H1 (cell line): ENCODE data around the gene RAD23B. TPM values are rescaled to one million over a fixed set of nuclear protein-coding genes. Genes with fewer than 3 reads are reported as not detected.

ENCODE experiments used
- CTCF ChIA-PET: fragments of 300-600 bp; sonication (Branson Sonifier 250); formaldehyde crosslinking; loops from one replicate; lab custom pipeline; 2021; ENCODE audit not compliant: partially characterized antibody; lab: Charles Lee
- POLR2A ChIA-PET: fragments of 300-600 bp; sonication (Branson Sonifier 250); formaldehyde crosslinking; loops from one replicate; lab custom pipeline; 2021; ENCODE audit warnings: inconsistent platforms; ENCODE audit not compliant: partially characterized antibody; lab: Charles Lee
- DNase-seq, 2 experiments: peaks; one replicate each; pipeline versions ENCODE4 v3.0.0 to v3.0.0-alpha.2; 2010 to 2022; ENCODE audit warnings: low spot score in 2 of 2, low read depth in 1 of 2, mixed read lengths in 1 of 2
- FAIRE-seq: peaks from 2 replicates; lab custom pipeline; 2011; peaks lifted over from hg19 to GRCh38; lab: Jason Lieb, UNC
- H2AFZ ChIP-seq: 2 replicates; pipeline ENCODE4 v1.8.1; 2012; ENCODE audit warnings: low read length, inconsistent platforms
- H2AK5ac ChIP-seq: 2 replicates; pipeline ENCODE4 v1.6.1; 2013; ENCODE audit warnings: low read depth, low read length
- H2BK120ac ChIP-seq: replicated peaks from 2 replicates; pipeline ENCODE3; 2013; ENCODE audit warnings: low read depth, low read length, inconsistent platforms
- H2BK12ac ChIP-seq: 2 replicates; pipeline ENCODE4 v1.6.1; 2013; ENCODE audit warnings: low read depth, low read length
- H2BK15ac ChIP-seq: 2 replicates; pipeline ENCODE4 v1.6.1; 2013; ENCODE audit warnings: low read length
- H2BK20ac ChIP-seq: 2 replicates; pipeline ENCODE4 v1.6.1; 2013; ENCODE audit warnings: low read length
- H2BK5ac ChIP-seq: 2 replicates; pipeline ENCODE4 v1.6.1; 2013; ENCODE audit warnings: low read depth, low read length
- H3K14ac ChIP-seq: 2 replicates; pipeline ENCODE4 v1.6.1; 2013; ENCODE audit warnings: inconsistent platforms; ENCODE audit not compliant: insufficient read length
- H3K18ac ChIP-seq: 2 replicates; pipeline ENCODE4 v1.6.1; 2013; ENCODE audit warnings: low read length; ENCODE audit errors: extremely low read depth
- H3K23ac ChIP-seq: 2 replicates; pipeline ENCODE4 v1.6.1; 2013; ENCODE audit warnings: inconsistent platforms; ENCODE audit not compliant: insufficient read length
- H3K23me2 ChIP-seq: 2 replicates; pipeline ENCODE4 v1.6.1; 2013; ENCODE audit warnings: low read depth, low read length
- H3K27ac ChIP-seq: 2 replicates; pipeline ENCODE4 v1.6.1; 2011; ENCODE audit warnings: low read depth, low read length, inconsistent platforms
- H3K27me3 ChIP-seq, 4 experiments: replicated peaks in 1 of 4; 1 replicate in 1 of 4; 2 replicates in 3 of 4; pipeline versions ENCODE4 v1.6.1 to v1.8.1; 2011 to 2013; ENCODE audit warnings: low read length in 3 of 4, mild to moderate bottlenecking in 3 of 4, inconsistent platforms in 2 of 4, mixed read lengths in 2 of 4, moderate library complexity in 1 of 4; ENCODE audit not compliant: control insufficient read depth in 3 of 4, insufficient read depth in 3 of 4; ENCODE audit errors: extremely low read depth in 1 of 4
- H3K36me3 ChIP-seq, 4 experiments: 2 replicates each; pipeline versions ENCODE4 v1.6.1 to v1.8.1; 2011 to 2013; ENCODE audit warnings: mild to moderate bottlenecking in 4 of 4, low read length in 3 of 4, moderate library complexity in 2 of 4, control low read depth in 1 of 4, inconsistent platforms in 1 of 4; ENCODE audit not compliant: insufficient read depth in 4 of 4, control insufficient read depth in 2 of 4
- H3K4ac ChIP-seq: replicated peaks from 2 replicates; pipeline ENCODE3; 2013; ENCODE audit warnings: low read length, low read depth, mixed read lengths, inconsistent platforms; ENCODE audit not compliant: insufficient read length
- H3K4me1 ChIP-seq, 4 experiments: replicated peaks in 1 of 4; 1 replicate in 1 of 4; 2 replicates in 3 of 4; pipeline versions ENCODE4 v1.6.1 to v1.8.1; 2011 to 2013; ENCODE audit warnings: low read length in 3 of 4, inconsistent platforms in 2 of 4, mixed read lengths in 1 of 4; ENCODE audit not compliant: insufficient read depth in 4 of 4, control insufficient read depth in 3 of 4
- H3K4me2 ChIP-seq, 2 experiments: 2 replicates each; pipeline versions ENCODE4 v1.6.1 to v1.8.1; 2011 to 2013; ENCODE audit warnings: low read depth in 2 of 2, low read length in 2 of 2, control low read depth in 1 of 2, inconsistent platforms in 1 of 2, mild to moderate bottlenecking in 1 of 2; ENCODE audit not compliant: insufficient read depth in 1 of 2
- H3K4me3 ChIP-seq, 4 experiments: fragments of 200-600, 300-600 bp in 1 of 4; sonication (generic), shearing (Covaris generic), sonication (Bioruptor Twin) in 1 of 4; 2 replicates each; pipeline versions ENCODE4 v1.5.1 to v1.8.1; 2011 to 2016; ENCODE audit warnings: low read length in 4 of 4, low read depth in 3 of 4, control low read depth in 2 of 4, inconsistent platforms in 2 of 4, mild to moderate bottlenecking in 2 of 4, mixed read lengths in 1 of 4, moderate library complexity in 1 of 4; ENCODE audit not compliant: insufficient read depth in 2 of 4; ENCODE audit errors: extremely low read depth in 1 of 4
- H3K56ac ChIP-seq: replicated peaks from 2 replicates; pipeline ENCODE3; 2013; ENCODE audit warnings: low read depth, mild to moderate bottlenecking, mixed read lengths, low read length, inconsistent platforms; ENCODE audit not compliant: insufficient read length
- H3K79me1 ChIP-seq: 2 replicates; pipeline ENCODE4 v1.6.1; 2013; ENCODE audit warnings: low read depth, low read length, control low read depth
- H3K79me2 ChIP-seq, 2 experiments: 2 replicates each; pipeline versions ENCODE4 v1.6.1 to v1.8.1; 2012 to 2013; ENCODE audit warnings: low read length in 2 of 2, mild to moderate bottlenecking in 2 of 2, inconsistent platforms in 1 of 2; ENCODE audit not compliant: insufficient read depth in 2 of 2, control insufficient read depth in 1 of 2
- H3K9ac ChIP-seq, 4 experiments: replicated peaks in 1 of 4; 1 replicate in 1 of 4; 2 replicates in 3 of 4; pipeline versions ENCODE4 v1.6.1 to v1.8.1; 2011 to 2013; ENCODE audit warnings: low read depth in 3 of 4, low read length in 3 of 4, control low read depth in 2 of 4, mild to moderate bottlenecking in 2 of 4, moderate library complexity in 2 of 4, inconsistent platforms in 1 of 4; ENCODE audit errors: extremely low read depth in 1 of 4
- H3K9me3 ChIP-seq, 2 experiments: 2 replicates each; pipeline versions ENCODE4 v1.6.1 to v1.8.1; 2012 to 2013; ENCODE audit warnings: mild to moderate bottlenecking in 2 of 2, moderate library complexity in 2 of 2, control low read depth in 1 of 2, inconsistent platforms in 1 of 2, low read depth in 1 of 2, low read length in 1 of 2, mixed read lengths in 1 of 2; ENCODE audit not compliant: insufficient read depth in 2 of 2
- H4K20me1 ChIP-seq, 2 experiments: replicated peaks in 1 of 2; 2 replicates each; pipeline versions ENCODE3 to v1.8.1; 2011 to 2013; ENCODE audit warnings: inconsistent platforms in 2 of 2, low read length in 2 of 2, mild to moderate bottlenecking in 1 of 2; ENCODE audit not compliant: insufficient read depth in 2 of 2, control insufficient read depth in 1 of 2
- H4K5ac ChIP-seq: 2 replicates; pipeline ENCODE4 v1.6.1; 2013; ENCODE audit warnings: low read length, low read depth, mixed read lengths, inconsistent platforms; ENCODE audit not compliant: insufficient read length
- H4K8ac ChIP-seq: 2 replicates; pipeline ENCODE4 v1.8.0; 2013; ENCODE audit warnings: mild to moderate bottlenecking, moderate library complexity, low read length, inconsistent platforms; ENCODE audit not compliant: insufficient read depth; ENCODE audit errors: extremely low read depth
- H4K91ac ChIP-seq: replicated peaks from 2 replicates; pipeline ENCODE3; 2013; ENCODE audit warnings: low read length, mixed read lengths, inconsistent platforms; ENCODE audit not compliant: insufficient read length
- BACH1 ChIP-seq: IDR thresholded peaks from 2 replicates; pipeline ENCODE4 v1.6.1; 2012; ENCODE audit warnings: low read length, improper control_type of control experiment
- RNF2 ChIP-seq: fragments of 200-900, 300-1000 bp; sonication (generic); IDR thresholded peaks from 2 replicates; pipeline ENCODE4 v1.7.1; 2016; ENCODE audit warnings: borderline replicate concordance, low read depth, mild to moderate bottlenecking, antibody characterized with exemption, low read length; ENCODE audit not compliant: poor library complexity, severe bottlenecking; ENCODE audit errors: missing control alignments
- SRF ChIP-seq: IDR thresholded peaks from 2 replicates; pipeline ENCODE4 v1.6.1; 2011; ENCODE audit warnings: mild to moderate bottlenecking, low read depth, low read length, moderate library complexity
- WGBS, 2 experiments: shearing (Covaris generic) in 1 of 2; methylation state at CpG; one replicate each; pipeline versions ENCODE4 v1.1.6 to v1.1.7; 2013 to 2015; ENCODE audit warnings: low lambda C conversion rate in 2 of 2, mixed read lengths in 2 of 2, inconsistent platforms in 1 of 2, low coverage in 1 of 2, missing lambda C conversion rate in 1 of 2; ENCODE audit not compliant: insufficient replicate concordance in 2 of 2, insufficient coverage in 1 of 2, insufficient read length in 1 of 2; ENCODE audit errors: extremely low coverage in 1 of 2, missing lambda C conversion rate in 1 of 2; 5-methylcytosine and 5-hydroxymethylcytosine counted together
- long read RNA-seq, 2 experiments: library from RNA in 1 of 2; library from capped mRNA in 1 of 2; stranded (forward); transcript quantifications; one replicate each; pipeline ENCODE4 v2.0.0, GENCODE V29; 2021; ENCODE audit warnings: inconsistent platforms in 1 of 2
- polyA minus RNA-seq, 3 experiments: library from RNA; depleted of rRNA, polyadenylated mRNA; stranded (reverse); fragments of >200 nt; gene quantifications; 1 replicate in 2 of 3; 2 replicates in 1 of 3; pipeline ENCODE4 v1.2.3, GENCODE V29; 2011
- polyA plus RNA-seq, 7 experiments: library from polyadenylated mRNA; depleted of rRNA in 3 of 7; stranded (reverse) in 5 of 7; unstranded in 2 of 7; fragments of >200 nt in 5 of 7; fragments of 200-250 nt in 2 of 7; gene quantifications; 1 replicate in 5 of 7; 2 replicates in 1 of 7; 4 replicates in 1 of 7; pipeline versions ENCODE4 v1.2.1 to v1.2.3, GENCODE V29; 2011 to 2013; ENCODE audit warnings: missing spikeins in 2 of 7, mixed read lengths in 2 of 7
- total RNA-seq: library from RNA; stranded (reverse); fragmentation: NEBNext Ultra II Directional; extraction: Animal tissue kit (Norgen Biotek cat#: 25700); gene quantifications from 2 replicates; pipeline ENCODE4 v1.2.1, GENCODE V29; 2021

RAD23B gene
- total RNA-seq (162 and 165 TPM in 2 replicates), polyA plus RNA-seq (2011; rRNA removed) (91.9 and 97.1 TPM in 2 replicates), polyA minus RNA-seq (2011; rRNA and poly(A)+ RNA removed) (183 and 188 TPM in 2 replicates)
- polyA plus RNA-seq (2011; cell fraction: cytosol; rRNA removed), result 131 TPM
- polyA plus RNA-seq (2011; cell fraction: nucleus; rRNA removed), result 107 TPM
- polyA plus RNA-seq (2012, experiment 1 of 2), result 92.8 to 135 TPM (median 97.9 TPM) in 4 replicates
- polyA plus RNA-seq (2012, experiment 2 of 2), result 18.8 TPM
- polyA plus RNA-seq (2013, experiment 1 of 2), result 113 TPM
- polyA plus RNA-seq (2013, experiment 2 of 2), result 121 TPM
- polyA minus RNA-seq (2011; cell fraction: cytosol; rRNA and poly(A)+ RNA removed), result 187 TPM
- polyA minus RNA-seq (2011; cell fraction: nucleus; rRNA and poly(A)+ RNA removed), result 75.9 TPM
- long read RNA-seq, experiment 1, full-length matches to known transcripts, result 75 of 265 reads
- long read RNA-seq, experiment 1, partial matches to known transcripts, result 163 of 265 reads
- long read RNA-seq, experiment 1, other reads (novel, unspliced or antisense), result 27 of 265 reads
- long read RNA-seq, experiment 2, full-length matches to known transcripts, result 1 of 32 reads
- long read RNA-seq, experiment 2, partial matches to known transcripts, result 31 of 32 reads
- long read RNA-seq, experiment 2, other reads (novel, unspliced or antisense), result 0 of 32 reads

GRCh38 chr9:107282759-107283622 is at the start of gene RAD23B:
RAD23B (plus strand) TSS chr9:107283279; CDS start chr9:107283630, 351 bp downstream.
- peak; percentile 95 to 97 for DNase-seq
- H3K9ac ChIP-seq, result peak within 1 kb of the TSS; percentile 93 to 99 (median 97)
- peak within 1 kb of the TSS; percentile 60; the same call in 1 of the 2 replicates for H2BK12ac ChIP-seq
- peak within 1 kb of the TSS; percentile 97 for H3K27ac ChIP-seq
- peaks cover 0 to 7% (median 1%) of the 10 kb centered on the region in 4 experiments; a peak in 3 of 7 replicates for H3K4me1 ChIP-seq
- H4K8ac ChIP-seq, result peak within 1 kb of the TSS; percentile 99; the same call in 1 of the 2 replicates
- H3K56ac ChIP-seq, result peak within 1 kb of the TSS; percentile 98
- H2AFZ ChIP-seq, result 0 out of 2 replicates have a peak within 1 kb of the TSS, but pooled peaks have one; percentile 63
- peaks cover 31 to 48% of the 10 kb centered on the region in 2 experiments for H3K79me2 ChIP-seq
- no peak within 1 kb of the TSS for H2BK20ac ChIP-seq
- no peaks in the 10 kb centered on the region; a peak in 1 of 8 replicates for H3K36me3 ChIP-seq
- H3K14ac ChIP-seq, result no peak within 1 kb of the TSS
- no peaks in the 10 kb centered on the region for H3K27me3 ChIP-seq
- 1% methylated on average over 49 of the region's 101 CpGs; no CpG with 5 or more reads in 1 of the 2 experiments for WGBS, 2 experiments
- peak within 1 kb of the TSS; percentile 100 for H4K91ac ChIP-seq
- H3K4me3 ChIP-seq, result peak within 1 kb of the TSS; percentile 75 to 87 (median 82)
- H3K4ac ChIP-seq, result peak within 1 kb of the TSS; percentile 89
- H3K9me3 ChIP-seq, result no peaks in the 10 kb centered on the region
- peaks cover 8% of the 10 kb centered on the region for H3K23me2 ChIP-seq
- H3K4me2 ChIP-seq, result peak within 1 kb of the TSS; percentile 92 to 96
- ChIA-PET POLR2A (interaction anchor here (0.6 to 2.2 kb wide), 29 partner anchors 8 to 794 kb away, joined by 3 to 10 read pairs (median 4); no protein-coding TSS in a partner anchor), CTCF (interaction anchor here (1.3 kb wide), 1 partner anchor 58 kb away, joined by 5 read pairs; no protein-coding TSS in a partner anchor)
- peak within 1 kb of the TSS; percentile 88 for H4K5ac ChIP-seq
- H3K23ac ChIP-seq, result no peak within 1 kb of the TSS
- FAIRE-seq, result no peak
- no peaks in the 10 kb centered on the region for H3K79me1 ChIP-seq
- peak within 1 kb of the TSS; percentile 61; the same call in 1 of the 2 replicates for H2BK15ac ChIP-seq
- peak within 1 kb of the TSS; percentile 99 for H3K18ac ChIP-seq
- peaks cover 6 to 8% of the 10 kb centered on the region in 2 experiments for H4K20me1 ChIP-seq
- no peak within 1 kb of the TSS for H2AK5ac ChIP-seq
- no peak within 1 kb of the TSS for H2BK120ac ChIP-seq
- peak within 1 kb of the TSS; percentile 99 for H2BK5ac ChIP-seq
- TF ChIP-seq RNF2 (no peak), BACH1 (peak; percentile 84), SRF (no peak)
